Measurements from ENCODE around the gene TBC1D14. TPM values are rescaled to one million over a fixed set of nuclear protein-coding genes. Genes with fewer than 3 reads are reported as not detected.
"Not testable (repeated sequence)": the region's sequence is repeated elsewhere in the genome, so short reads cannot be mapped to it uniquely, and the experiment has no call there.

Gene TBC1D14
- polyA plus RNA-seq, 2 donors, result 13.4 to 23.2 TPM

- H3K27ac ChIP-seq (ENCODE audit: low read depth in 2 of 2, low read length in 1 of 2), result no peak overlapping the region
- H3K4me3 ChIP-seq (ENCODE audit: low read depth in 1 of 2, low read length in 2 of 2), result no peak overlapping the region
- H3K36me3 ChIP-seq (ENCODE audit: control insufficient read depth in 2 of 2, insufficient read depth in 2 of 2, low read length in 1 of 2), result no peaks in the 10 kb centered on the region
- H3K9me3 ChIP-seq (ENCODE audit: control insufficient read depth in 2 of 2, insufficient read depth in 1 of 2, low read depth in 1 of 2, low read length in 1 of 2), result no peaks in the 10 kb centered on the region
- H3K4me1 ChIP-seq (ENCODE audit: control insufficient read depth in 2 of 2, insufficient read depth in 2 of 2, low read length in 1 of 2), result peaks cover 0 to 4% of the 10 kb centered on the region in 2 donors
- 92 to 93% methylated on average over 37 of the region's 37 CpGs for WGBS, 2 donors
- no peaks in the 10 kb centered on the region for H3K27me3 ChIP-seq (ENCODE audit: control insufficient read depth in 1 of 2, insufficient read depth in 2 of 2, low read length in 2 of 2)
Observed at GRCh38 chr4:6889101-6889735, 20.4 kb upstream of the TBC1D14 start.

- Histone ChIP-seq H3K9me3 (ENCODE audit: control insufficient read depth in 2 of 2, insufficient read depth in 1 of 2, low read depth in 1 of 2, low read length in 1 of 2) (no peaks in the 10 kb centered on the region), H3K27me3 (ENCODE audit: control insufficient read depth in 1 of 2, insufficient read depth in 2 of 2, low read length in 2 of 2) (no peaks in the 10 kb centered on the region), H3K4me3 (ENCODE audit: low read depth in 1 of 2, low read length in 2 of 2) (no peak overlapping the region), H3K36me3 (ENCODE audit: control insufficient read depth in 2 of 2, insufficient read depth in 2 of 2, low read length in 1 of 2) (no peaks in the 10 kb centered on the region), H3K4me1 (ENCODE audit: control insufficient read depth in 2 of 2, insufficient read depth in 2 of 2, low read length in 1 of 2) (peaks cover 0 to 4% of the 10 kb centered on the region in 2 donors), H3K27ac (ENCODE audit: low read depth in 2 of 2, low read length in 1 of 2) (no peak overlapping the region)
- WGBS, 2 donors, result 90 to 96% methylated on average over 15 of the region's 15 CpGs
Observed at GRCh38 chr4:6889736-6890324, 19.8 kb upstream of the TBC1D14 start.

DNA sequence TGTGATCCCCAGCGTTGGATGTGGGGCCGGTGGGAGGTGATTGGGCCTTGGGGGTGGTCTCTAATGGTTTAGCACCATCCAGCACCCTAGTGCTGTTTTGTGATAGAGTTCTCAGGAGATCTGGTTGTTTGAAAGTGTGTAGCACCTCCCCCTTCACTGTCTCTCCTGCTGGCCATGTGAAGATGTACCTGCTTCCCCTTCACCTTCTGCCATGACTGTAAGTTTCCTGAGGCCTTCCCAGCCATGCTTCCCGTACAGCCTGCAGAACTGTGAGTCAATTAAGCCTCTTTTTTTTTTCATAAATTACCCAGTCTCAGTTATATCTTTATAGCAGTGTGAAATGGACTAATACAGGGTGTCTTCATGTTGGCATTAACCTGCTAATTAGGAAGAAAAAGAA is 19.3 kb upstream of the TBC1D14 start:
- no peak overlapping the region for H3K27ac ChIP-seq (ENCODE audit: low read depth in 2 of 2, low read length in 1 of 2)
- H3K27me3 ChIP-seq (ENCODE audit: control insufficient read depth in 1 of 2, insufficient read depth in 2 of 2, low read length in 2 of 2), result no peaks in the 10 kb centered on the region
- peaks cover 0 to 4% of the 10 kb centered on the region in 2 donors for H3K4me1 ChIP-seq (ENCODE audit: control insufficient read depth in 2 of 2, insufficient read depth in 2 of 2, low read length in 1 of 2)
- H3K9me3 ChIP-seq (ENCODE audit: control insufficient read depth in 2 of 2, insufficient read depth in 1 of 2, low read depth in 1 of 2, low read length in 1 of 2), result no peaks in the 10 kb centered on the region
- 94 to 95% methylated on average over 3 of the region's 3 CpGs for WGBS, 2 donors
- no peak overlapping the region for H3K4me3 ChIP-seq (ENCODE audit: low read depth in 1 of 2, low read length in 2 of 2)
- no peaks in the 10 kb centered on the region for H3K36me3 ChIP-seq (ENCODE audit: control insufficient read depth in 2 of 2, insufficient read depth in 2 of 2, low read length in 1 of 2)

DNA sequence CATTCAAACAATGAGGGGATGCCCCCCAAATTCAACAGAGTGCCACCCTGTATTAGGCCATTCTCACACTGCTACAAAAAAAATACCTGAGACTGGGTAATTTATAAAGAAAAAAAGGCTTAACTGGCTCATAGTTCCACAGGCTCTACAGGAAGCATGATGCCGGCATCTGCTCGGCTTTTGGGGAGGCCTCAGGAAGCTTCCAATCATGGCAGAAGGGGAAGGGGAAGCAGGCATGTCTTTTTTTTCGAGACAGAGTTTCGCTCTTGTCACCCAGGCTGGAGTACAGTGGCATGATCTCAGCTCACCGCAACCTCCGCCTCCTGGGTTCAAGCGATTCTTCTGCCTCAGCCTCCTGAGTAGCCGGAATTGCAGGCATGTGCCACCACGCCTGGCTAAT is 18.7 kb upstream of the TBC1D14 start:
- H3K4me3 ChIP-seq (ENCODE audit: low read depth in 1 of 2, low read length in 2 of 2); H3K4me1 ChIP-seq (ENCODE audit: control insufficient read depth in 2 of 2, insufficient read depth in 2 of 2, low read length in 1 of 2); H3K36me3 ChIP-seq (ENCODE audit: control insufficient read depth in 2 of 2, insufficient read depth in 2 of 2, low read length in 1 of 2); H3K27me3 ChIP-seq (ENCODE audit: control insufficient read depth in 1 of 2, insufficient read depth in 2 of 2, low read length in 2 of 2); H3K9me3 ChIP-seq (ENCODE audit: control insufficient read depth in 2 of 2, insufficient read depth in 1 of 2, low read depth in 1 of 2, low read length in 1 of 2); H3K27ac ChIP-seq (ENCODE audit: low read depth in 2 of 2, low read length in 1 of 2): not testable (repeated sequence)
- WGBS, 2 donors, result 95% methylated on average over 9 of the region's 9 CpGs

- Histone ChIP-seq H3K4me1 (ENCODE audit: control insufficient read depth in 2 of 2, insufficient read depth in 2 of 2, low read length in 1 of 2) (peaks cover 0 to 4% of the 10 kb centered on the region in 2 donors), H3K4me3 (ENCODE audit: low read depth in 1 of 2, low read length in 2 of 2) (no peak overlapping the region), H3K9me3 (ENCODE audit: control insufficient read depth in 2 of 2, insufficient read depth in 1 of 2, low read depth in 1 of 2, low read length in 1 of 2) (no peaks in the 10 kb centered on the region), H3K27me3 (ENCODE audit: control insufficient read depth in 1 of 2, insufficient read depth in 2 of 2, low read length in 2 of 2) (no peaks in the 10 kb centered on the region), H3K27ac (ENCODE audit: low read depth in 2 of 2, low read length in 1 of 2) (peak overlapping the region in 1 of 2 donors; percentile 64), H3K36me3 (ENCODE audit: control insufficient read depth in 2 of 2, insufficient read depth in 2 of 2, low read length in 1 of 2) (no peaks in the 10 kb centered on the region)
- 80 to 84% methylated on average over 10 of the region's 10 CpGs for WGBS, 2 donors
Observed at GRCh38 chr4:6891436-6892170, 18.0 kb upstream of the TBC1D14 start.

GRCh38 chr4:6892190-6892908 is 17.3 kb upstream of the TBC1D14 start:
- Histone ChIP-seq H3K36me3 (ENCODE audit: control insufficient read depth in 2 of 2, insufficient read depth in 2 of 2, low read length in 1 of 2) (no peaks in the 10 kb centered on the region), H3K27ac (ENCODE audit: low read depth in 2 of 2, low read length in 1 of 2) (peak overlapping the region in 1 of 2 donors; percentile 64), H3K4me3 (ENCODE audit: low read depth in 1 of 2, low read length in 2 of 2) (no peak overlapping the region), H3K27me3 (ENCODE audit: control insufficient read depth in 1 of 2, insufficient read depth in 2 of 2, low read length in 2 of 2) (no peaks in the 10 kb centered on the region), H3K4me1 (ENCODE audit: control insufficient read depth in 2 of 2, insufficient read depth in 2 of 2, low read length in 1 of 2) (peaks cover 0 to 4% of the 10 kb centered on the region in 2 donors), H3K9me3 (ENCODE audit: control insufficient read depth in 2 of 2, insufficient read depth in 1 of 2, low read depth in 1 of 2, low read length in 1 of 2) (no peaks in the 10 kb centered on the region)
- WGBS, 2 donors, result 21 to 31% methylated on average over 20 of the region's 20 CpGs

DNA sequence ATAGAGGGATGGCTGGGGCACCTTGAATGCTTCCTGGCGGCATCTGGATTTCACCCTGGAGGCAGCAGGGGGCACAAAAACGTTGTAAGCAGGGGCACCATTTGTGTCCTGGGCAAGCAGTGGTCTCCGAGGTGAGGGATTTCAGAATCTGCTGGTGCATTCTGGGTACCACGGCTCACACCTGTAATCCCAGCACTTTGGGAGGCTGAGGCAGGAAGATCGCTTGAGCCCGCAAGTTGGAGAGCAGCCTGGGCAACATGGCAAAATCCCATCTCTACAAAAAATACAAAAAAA is 16.8 kb upstream of the TBC1D14 start:
- Histone ChIP-seq H3K4me3 (ENCODE audit: low read depth in 1 of 2, low read length in 2 of 2) (no peak overlapping the region), H3K27ac (ENCODE audit: low read depth in 2 of 2, low read length in 1 of 2) (no peak overlapping the region), H3K36me3 (ENCODE audit: control insufficient read depth in 2 of 2, insufficient read depth in 2 of 2, low read length in 1 of 2) (no peaks in the 10 kb centered on the region), H3K27me3 (ENCODE audit: control insufficient read depth in 1 of 2, insufficient read depth in 2 of 2, low read length in 2 of 2) (no peaks in the 10 kb centered on the region), H3K9me3 (ENCODE audit: control insufficient read depth in 2 of 2, insufficient read depth in 1 of 2, low read depth in 1 of 2, low read length in 1 of 2) (no peaks in the 10 kb centered on the region), H3K4me1 (ENCODE audit: control insufficient read depth in 2 of 2, insufficient read depth in 2 of 2, low read length in 1 of 2) (peaks cover 0 to 4% of the 10 kb centered on the region in 2 donors)
- WGBS, 2 donors, result 74 to 78% methylated on average over 6 of the region's 6 CpGs

DNA sequence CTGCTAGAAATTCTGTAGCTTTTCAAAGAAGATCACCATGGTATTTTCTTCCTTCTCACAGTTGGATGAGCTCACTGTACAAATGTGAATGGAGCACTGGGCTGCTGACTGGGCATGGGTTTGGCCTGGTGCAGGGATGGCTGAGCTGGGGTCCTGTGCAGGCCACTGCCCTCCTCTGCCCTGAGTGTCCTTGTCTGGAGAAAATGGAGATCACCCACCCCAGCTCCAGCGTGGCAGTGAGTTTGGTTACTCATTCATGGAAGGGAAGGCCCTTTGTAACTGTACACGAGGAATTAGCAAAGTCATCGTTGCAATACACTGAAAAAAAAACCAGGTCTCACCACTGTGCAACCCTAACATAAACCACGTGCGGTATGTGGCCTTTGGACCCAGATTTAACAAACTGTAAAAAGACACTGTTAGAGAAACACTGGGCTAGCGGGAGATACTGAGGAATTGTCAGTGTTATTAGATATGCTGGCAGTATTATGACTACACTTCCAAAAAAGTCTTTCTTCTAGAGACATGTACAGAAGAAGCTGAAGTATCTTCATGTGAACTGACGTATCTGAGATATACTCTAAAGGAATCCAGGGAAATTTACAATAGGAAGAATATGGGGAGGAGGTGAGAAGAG is 16.1 kb upstream of the TBC1D14 start:
- H3K27ac ChIP-seq (ENCODE audit: low read depth in 2 of 2, low read length in 1 of 2), result no peak overlapping the region
- 64 to 84% methylated on average over 7 of the region's 7 CpGs for WGBS, 2 donors
- no peaks in the 10 kb centered on the region for H3K36me3 ChIP-seq (ENCODE audit: control insufficient read depth in 2 of 2, insufficient read depth in 2 of 2, low read length in 1 of 2)

DNA sequence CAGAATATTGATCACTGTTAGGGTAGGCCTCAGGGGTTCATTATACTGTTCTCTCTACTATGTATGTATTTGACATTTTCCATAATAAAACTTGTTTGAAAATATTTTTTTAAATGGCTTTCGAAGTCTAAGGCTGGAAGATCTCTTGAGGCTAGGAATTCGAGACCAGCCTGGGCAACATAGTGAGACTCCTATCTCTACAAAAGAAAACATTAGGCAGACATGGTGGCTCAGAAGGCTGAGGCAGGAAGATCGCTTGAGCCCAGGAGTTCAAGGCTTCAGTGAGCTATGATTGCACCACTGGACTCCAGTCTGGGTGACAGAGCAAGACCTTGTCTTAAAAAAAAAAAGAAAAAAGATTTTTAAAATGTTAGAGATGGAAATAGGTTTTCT is 15.5 kb upstream of the TBC1D14 start:
- Histone ChIP-seq H3K36me3 (ENCODE audit: control insufficient read depth in 2 of 2, insufficient read depth in 2 of 2, low read length in 1 of 2) (no peaks in the 10 kb centered on the region), H3K4me3 (ENCODE audit: low read depth in 1 of 2, low read length in 2 of 2) (no peak overlapping the region), H3K9me3 (ENCODE audit: control insufficient read depth in 2 of 2, insufficient read depth in 1 of 2, low read depth in 1 of 2, low read length in 1 of 2) (no peaks in the 10 kb centered on the region), H3K4me1 (ENCODE audit: control insufficient read depth in 2 of 2, insufficient read depth in 2 of 2, low read length in 1 of 2) (peaks cover 0 to 4% of the 10 kb centered on the region in 2 donors), H3K27me3 (ENCODE audit: control insufficient read depth in 1 of 2, insufficient read depth in 2 of 2, low read length in 2 of 2) (no peaks in the 10 kb centered on the region), H3K27ac (ENCODE audit: low read depth in 2 of 2, low read length in 1 of 2) (no peak overlapping the region)
- 95 to 96% methylated on average over 3 of the region's 3 CpGs for WGBS, 2 donors

More for the DNA sequence above, 16.1 kb upstream of the TBC1D14 start:
- Histone ChIP-seq H3K4me1 (ENCODE audit: control insufficient read depth in 2 of 2, insufficient read depth in 2 of 2, low read length in 1 of 2) (peaks cover 0 to 4% of the 10 kb centered on the region in 2 donors), H3K9me3 (ENCODE audit: control insufficient read depth in 2 of 2, insufficient read depth in 1 of 2, low read depth in 1 of 2, low read length in 1 of 2) (no peaks in the 10 kb centered on the region), H3K27me3 (ENCODE audit: control insufficient read depth in 1 of 2, insufficient read depth in 2 of 2, low read length in 2 of 2) (no peaks in the 10 kb centered on the region), H3K4me3 (ENCODE audit: low read depth in 1 of 2, low read length in 2 of 2) (no peak overlapping the region)

Measured in esophagus (tissue), 2 donors.